Natural killer cell treated with Interleukin-12 subunit alpha and Interleukin-12 subunit beta and Interleukin-15 and Interleukin-18, amount 100 ng/mL, for 72 hours (primary cell): Measurements from ENCODE around the gene NPY1R. TPM values are rescaled to one million over a fixed set of nuclear protein-coding genes. Genes with fewer than 3 reads are reported as not detected.

ENCODE experiments used
- ATAC-seq, 2 donors: fragments of 150-1000 bp; cut with Tn5 transposase in 1 of 2; sonication (Bioruptor Pico), chemical (Tn5 transposase) in 1 of 2; 2 replicates each; pipeline ENCODE4 v1.10.0; 2021
- DNase-seq: peaks from one replicate; pipeline ENCODE4 v3.0.0; 2022; ENCODE audit warnings: low spot score
- H3K27ac Mint-ChIP-seq, 2 donors: 1 replicate in 1 of 2; 2 replicates in 1 of 2; pipeline ENCODE4 v1.8.0; 2022; ENCODE audit warnings: mixed read lengths in 2 of 2, mild to moderate bottlenecking in 1 of 2, moderate library complexity in 1 of 2
- H3K27me3 Mint-ChIP-seq, 2 donors: 1 replicate in 1 of 2; 2 replicates in 1 of 2; pipeline ENCODE4 v1.8.0; 2022; ENCODE audit warnings: mixed read lengths in 2 of 2
- H3K36me3 Mint-ChIP-seq: one replicate; pipeline ENCODE4 v1.8.0; 2022; ENCODE audit warnings: mixed read lengths
- H3K4me1 Mint-ChIP-seq, 2 donors: 1 replicate in 1 of 2; 2 replicates in 1 of 2; pipeline ENCODE4 v1.8.0; 2022; ENCODE audit warnings: low read depth in 2 of 2, mixed read lengths in 2 of 2, mild to moderate bottlenecking in 1 of 2
- H3K4me3 Mint-ChIP-seq: one replicate; pipeline ENCODE4 v1.8.0; 2022; ENCODE audit warnings: mixed read lengths
- H3K9me3 Mint-ChIP-seq: 2 replicates; pipeline ENCODE4 v1.8.0; 2022; ENCODE audit warnings: mixed read lengths
- total RNA-seq, 2 donors: library from RNA; stranded (reverse); gene quantifications; one replicate each; pipeline ENCODE4 v1.2.3, GENCODE V29; 2022

The NPY1R gene
- total RNA-seq, result not detected

- Mint-ChIP-seq H3K9me3 (no peaks in the 10 kb centered on the region), H3K4me3 (no peak within 1 kb of the TSS), H3K27ac (no peak within 1 kb of the TSS), H3K36me3 (peaks cover 5% of the 10 kb centered on the region), H3K27me3 (peaks cover 38 to 39% of the 10 kb centered on the region in 2 donors), H3K4me1 (peaks cover 0 to 8% of the 10 kb centered on the region in 2 donors)
- DNase-seq, result no peak
- ATAC-seq, result no peak
Observed at GRCh38 chr4:163332526-163333406, at the start of gene NPY1R. Gene NPY1R, minus strand, starts transcription at chr4:163332596. Its CDS starts 6,042 bp downstream, at chr4:163326554.

DNA sequence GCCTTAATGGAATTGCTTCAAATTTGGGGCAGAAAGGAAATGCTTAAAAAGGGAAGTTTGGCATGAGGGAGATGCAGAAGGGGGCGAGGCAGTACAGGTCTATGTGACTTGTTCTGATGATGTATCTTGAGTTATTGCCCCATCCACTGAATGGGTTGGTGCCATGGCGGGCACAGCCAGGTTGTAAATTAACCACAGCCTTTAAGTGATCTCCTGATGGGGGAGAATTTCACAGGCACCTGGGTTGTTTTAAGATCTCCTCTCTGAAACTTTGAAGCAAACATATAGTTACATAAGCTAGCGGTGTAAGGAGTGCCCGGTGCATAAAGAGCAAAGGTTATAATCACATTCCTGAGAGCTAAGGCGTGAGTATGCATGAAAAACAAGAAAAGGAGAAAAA, 48.3 kb upstream of the NPY1R start:
- Mint-ChIP-seq H3K4me3 (no peak overlapping the region), H3K27ac (no peak overlapping the region), H3K4me1 (no peaks in the 10 kb centered on the region), H3K9me3 (no peaks in the 10 kb centered on the region), H3K36me3 (no peaks in the 10 kb centered on the region), H3K27me3 (no peaks in the 10 kb centered on the region)
- no peak for DNase-seq
- ATAC-seq, result no peak

- H3K4me3 Mint-ChIP-seq, result no peak overlapping the region
- no peaks in the 10 kb centered on the region for H3K36me3 Mint-ChIP-seq
- no peaks in the 10 kb centered on the region for H3K9me3 Mint-ChIP-seq
- H3K27me3 Mint-ChIP-seq, result no peaks in the 10 kb centered on the region
- DNase-seq, result no peak
- no peak overlapping the region for H3K27ac Mint-ChIP-seq
- no peaks in the 10 kb centered on the region for H3K4me1 Mint-ChIP-seq
- ATAC-seq, result no peak
Observed at GRCh38 chr4:163378661-163379060, 46.3 kb upstream of the NPY1R start.

DNA sequence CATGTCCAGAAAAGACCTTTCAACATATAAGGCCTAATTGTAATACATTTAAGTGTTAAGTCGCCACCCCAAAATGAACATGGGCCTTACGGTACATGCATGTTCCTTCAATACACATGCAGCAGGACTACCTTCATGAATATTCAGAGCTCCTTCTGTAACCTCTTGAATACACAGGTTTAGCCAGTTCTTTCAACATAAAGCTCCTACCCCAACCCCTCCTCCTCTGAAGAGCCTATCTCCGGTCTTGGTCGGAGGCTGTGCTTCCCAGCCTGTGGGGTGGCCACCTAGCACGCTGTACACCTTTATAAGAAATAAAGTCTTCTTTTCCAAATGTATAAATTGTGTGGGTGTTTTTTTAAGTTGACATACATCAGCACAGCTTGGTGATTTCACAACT, 39.6 kb upstream of the NPY1R start:
- no peaks in the 10 kb centered on the region for H3K36me3 Mint-ChIP-seq
- H3K27ac Mint-ChIP-seq, result no peak overlapping the region
- ATAC-seq (no peak), DNase-seq (no peak)
- no peaks in the 10 kb centered on the region for H3K4me1 Mint-ChIP-seq
- H3K4me3 Mint-ChIP-seq, result no peak overlapping the region
- no peaks in the 10 kb centered on the region for H3K9me3 Mint-ChIP-seq
- H3K27me3 Mint-ChIP-seq, result no peaks in the 10 kb centered on the region

DNA sequence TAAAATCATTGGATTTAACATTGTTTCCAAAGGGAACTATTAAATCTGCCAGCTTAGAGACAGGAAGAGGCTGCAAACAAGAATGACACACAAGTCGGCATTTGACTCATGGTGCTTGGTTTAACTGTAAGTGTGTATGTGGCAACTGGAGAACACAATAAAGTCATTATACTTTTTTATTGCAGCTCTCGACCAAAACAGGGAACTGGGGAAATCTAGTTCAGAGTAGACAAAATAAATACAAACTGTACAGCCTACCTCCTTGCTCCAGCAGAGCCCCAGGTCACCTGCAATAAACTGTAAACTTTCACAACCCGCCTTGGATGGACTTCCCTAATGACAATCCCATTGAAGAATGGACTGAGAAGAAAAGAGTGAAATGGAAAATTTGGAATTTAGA, 35.3 kb upstream of the NPY1R start:
- no peak for DNase-seq
- Mint-ChIP-seq H3K4me1 (no peaks in the 10 kb centered on the region), H3K9me3 (peaks cover 3% of the 10 kb centered on the region)

GRCh38 chr4:163356104-163356503, 23.7 kb upstream of the NPY1R start:
- no peak for DNase-seq
- no peak overlapping the region for H3K4me3 Mint-ChIP-seq
- H3K27ac Mint-ChIP-seq, result no peak overlapping the region
- no peaks in the 10 kb centered on the region for H3K36me3 Mint-ChIP-seq
- H3K27me3 Mint-ChIP-seq, result no peaks in the 10 kb centered on the region
- H3K4me1 Mint-ChIP-seq, result no peaks in the 10 kb centered on the region
- no peaks in the 10 kb centered on the region for H3K9me3 Mint-ChIP-seq
- no peak for ATAC-seq

More for the DNA sequence above, 35.3 kb upstream of the NPY1R start:
- ATAC-seq, result no peak
- no peak overlapping the region for H3K27ac Mint-ChIP-seq
- H3K27me3 Mint-ChIP-seq, result no peaks in the 10 kb centered on the region
- no peaks in the 10 kb centered on the region for H3K36me3 Mint-ChIP-seq
- no peak overlapping the region for H3K4me3 Mint-ChIP-seq

- Mint-ChIP-seq H3K27me3 (no peaks in the 10 kb centered on the region), H3K4me3 (no peak overlapping the region), H3K36me3 (no peaks in the 10 kb centered on the region), H3K4me1 (no peaks in the 10 kb centered on the region), H3K27ac (no peak overlapping the region), H3K9me3 (peaks cover 2% of the 10 kb centered on the region)
- no peak for DNase-seq
- no peak for ATAC-seq
Observed at GRCh38 chr4:163353054-163353453, 20.7 kb upstream of the NPY1R start.

DNA sequence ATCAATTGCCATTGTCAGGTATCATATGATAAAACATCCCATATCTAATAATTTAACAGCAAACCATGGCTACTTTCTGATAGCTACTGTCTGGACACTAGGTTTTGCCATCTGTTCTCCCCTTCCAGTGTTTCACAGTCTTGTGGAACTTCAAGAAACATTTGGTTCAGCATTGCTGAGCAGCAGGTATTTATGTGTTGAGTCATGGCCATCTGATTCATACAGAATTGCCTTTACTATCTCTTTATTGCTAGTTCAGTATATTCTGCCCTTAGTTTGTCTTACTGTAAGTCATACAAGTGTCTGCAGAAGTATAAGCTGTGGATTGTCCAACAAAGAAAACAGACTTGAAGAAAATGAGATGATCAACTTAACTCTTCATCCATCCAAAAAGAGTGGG, 18.3 kb upstream of the NPY1R start:
- ATAC-seq (no peak), DNase-seq (no peak)
- no peak overlapping the region for H3K4me3 Mint-ChIP-seq
- H3K27me3 Mint-ChIP-seq, result peaks cover 5 to 6% of the 10 kb centered on the region in 2 donors
- H3K36me3 Mint-ChIP-seq, result no peaks in the 10 kb centered on the region
- H3K4me1 Mint-ChIP-seq, result no peaks in the 10 kb centered on the region
- no peak overlapping the region for H3K27ac Mint-ChIP-seq
- peaks cover 2% of the 10 kb centered on the region for H3K9me3 Mint-ChIP-seq

DNA sequence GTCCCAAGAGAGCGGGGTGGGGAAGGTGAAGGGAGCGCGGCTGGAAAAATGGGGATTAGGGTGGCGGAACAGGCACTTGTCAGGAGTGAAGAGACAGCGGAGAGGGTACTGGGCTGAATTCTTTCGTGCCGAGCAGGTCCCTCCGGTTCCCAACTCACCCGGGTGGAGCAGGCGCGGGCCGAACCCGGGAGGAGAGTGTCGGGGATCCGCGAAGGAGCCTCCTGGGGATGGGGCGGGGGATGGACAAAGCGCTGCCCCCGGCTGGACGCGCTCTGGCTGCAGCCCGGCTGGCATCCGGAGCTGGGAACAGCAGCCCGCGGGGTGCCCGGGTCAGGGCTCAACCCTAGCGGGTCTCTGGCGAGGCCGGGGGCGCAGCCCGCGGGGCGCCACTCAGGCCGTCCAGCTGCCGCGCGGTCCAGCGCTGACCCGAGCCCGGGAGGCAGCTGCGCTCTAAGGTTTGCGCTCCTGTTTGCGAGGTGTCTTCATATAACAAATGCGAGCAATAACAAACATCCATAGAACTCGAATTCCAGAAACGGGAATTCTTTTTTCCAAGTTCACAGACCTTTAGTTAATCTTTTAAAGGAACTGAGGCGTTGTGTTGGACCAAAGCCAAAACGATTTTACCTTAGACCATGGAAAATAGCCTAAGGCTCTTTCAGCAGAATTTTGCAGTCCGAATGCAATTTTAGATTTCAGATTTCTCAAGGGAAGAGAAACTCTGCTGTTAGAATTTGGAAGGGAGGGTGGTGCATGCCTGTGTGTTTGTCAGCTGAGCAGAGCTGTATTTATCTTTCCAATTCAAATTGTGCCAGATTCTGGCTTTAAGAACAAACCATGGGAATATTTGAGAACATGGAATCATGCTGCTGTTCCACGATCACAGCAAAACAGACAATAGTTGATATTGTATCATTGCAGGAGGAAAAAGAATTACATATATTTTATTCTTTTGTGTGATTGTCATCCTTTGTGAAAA, 12.0 kb upstream of the NPY1R start:
- H3K27ac Mint-ChIP-seq, result no peak overlapping the region
- DNase-seq (no peak), ATAC-seq (peak in 1 of 2 donors; percentile 27)
- H3K36me3 Mint-ChIP-seq, result no peaks in the 10 kb centered on the region
- peaks cover 14 to 37% of the 10 kb centered on the region in 2 donors for H3K27me3 Mint-ChIP-seq
- H3K9me3 Mint-ChIP-seq, result no peaks in the 10 kb centered on the region
- no peak overlapping the region for H3K4me3 Mint-ChIP-seq
- no peaks in the 10 kb centered on the region for H3K4me1 Mint-ChIP-seq

- Mint-ChIP-seq H3K4me1 (no peaks in the 10 kb centered on the region), H3K9me3 (peaks cover 2% of the 10 kb centered on the region), H3K27ac (no peak within 1 kb of the TSS), H3K4me3 (no peak within 1 kb of the TSS), H3K27me3 (peaks cover 16 to 44% of the 10 kb centered on the region in 2 donors), H3K36me3 (no peaks in the 10 kb centered on the region)
- DNase-seq (no peak), ATAC-seq (peak in 1 of 2 donors; percentile 27)
Observed at GRCh38 chr4:163343604-163344146, 11.3 kb upstream of the NPY1R start, which contains the start of gene NPY5R. Gene NPY5R, plus strand, starts transcription at chr4:163343892. Its CDS starts 6,382 bp downstream, at chr4:163350274.

- no peak overlapping the region for H3K4me3 Mint-ChIP-seq
- no peak for ATAC-seq
- DNase-seq, result no peak
- peaks cover 5% of the 10 kb centered on the region for H3K9me3 Mint-ChIP-seq
- H3K27me3 Mint-ChIP-seq, result peaks cover 34 to 46% of the 10 kb centered on the region in 2 donors
- peaks cover 0 to 8% of the 10 kb centered on the region in 2 donors for H3K4me1 Mint-ChIP-seq
- no peak overlapping the region for H3K27ac Mint-ChIP-seq
- H3K36me3 Mint-ChIP-seq, result peaks cover 5% of the 10 kb centered on the region
Observed at GRCh38 chr4:163335384-163335783, 3.0 kb upstream of the NPY1R start.

DNA sequence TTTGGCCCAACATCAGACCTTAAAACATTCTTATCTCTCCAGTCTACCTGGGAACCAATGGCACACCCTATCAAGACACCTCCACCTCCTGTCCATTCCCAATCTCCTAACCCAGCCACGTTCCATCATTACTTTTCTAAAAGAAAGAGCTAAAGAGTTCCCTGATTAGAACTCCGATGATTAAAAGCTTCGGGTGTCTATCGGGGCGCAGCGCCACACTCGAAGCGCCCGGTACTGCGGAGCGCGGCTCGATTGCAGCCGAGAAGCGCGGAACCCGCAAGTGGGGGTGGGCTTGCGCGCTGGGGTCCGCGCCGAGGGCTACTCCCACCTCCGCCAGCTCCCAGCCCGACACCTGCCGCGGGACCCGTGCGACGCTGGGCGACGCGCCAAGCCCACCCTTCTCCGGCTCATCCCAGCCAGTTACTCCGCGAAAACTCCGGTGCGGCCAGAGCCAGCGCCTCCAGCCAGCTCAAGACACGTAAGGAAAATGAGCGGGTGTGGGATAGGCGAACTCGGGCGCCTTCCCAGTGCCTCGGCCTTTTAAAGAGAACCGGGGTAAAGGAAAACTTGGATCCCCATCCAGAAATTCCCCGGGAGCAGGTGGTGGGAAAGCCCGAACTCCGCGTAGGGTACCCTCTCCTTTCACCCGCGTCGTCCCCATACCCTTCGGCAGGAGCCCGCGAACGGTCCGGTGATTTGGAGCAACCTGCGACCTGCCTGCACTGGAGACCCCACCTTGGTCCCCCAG, 593 bp downstream of the NPY1R start:
- Mint-ChIP-seq H3K36me3 (peaks cover 5% of the 10 kb centered on the region), H3K4me1 (peaks cover 0 to 8% of the 10 kb centered on the region in 2 donors), H3K27me3 (peaks cover 36 to 38% of the 10 kb centered on the region in 2 donors), H3K9me3 (no peaks in the 10 kb centered on the region), H3K27ac (no peak overlapping the region), H3K4me3 (no peak overlapping the region)
- DNase-seq (no peak), ATAC-seq (peak in 1 of 2 donors; percentile 45)
